A549 (cell line): ENCODE data around the gene SETX. TPM values are rescaled to one million over a fixed set of nuclear protein-coding genes. Genes with fewer than 3 reads are reported as not detected.

Experiments used
- ATAC-seq, 2 experiments: fragments of 200-7000 bp in 1 of 2; fragments of >200 bp in 1 of 2; cut with Nextera tagmentation in 1 of 2; cut with Tn5 transposase in 1 of 2; 3 replicates each; pipeline versions ENCODE4 v1.8.0 to v1.9.1; 2018 to 2020; ENCODE audit warnings: mild to moderate bottlenecking in 1 of 2, moderate library complexity in 1 of 2
- CTCF ChIA-PET: fragments of 300-600 bp; sonication (Branson Sonifier 250); formaldehyde crosslinking; extraction: SDS; loops from one replicate; lab custom pipeline; 2021; ENCODE audit warnings: antibody characterized with exemption, inconsistent platforms; lab: Yijun Ruan, JAX
- POLR2A ChIA-PET: fragments of 350-600 bp; formaldehyde crosslinking; extraction: SDS; loops from one replicate; lab custom pipeline; 2021; ENCODE audit warnings: antibody characterized with exemption, inconsistent platforms; lab: Yijun Ruan, JAX
- DNase-seq, 2 experiments: peaks; one replicate each; pipeline versions ENCODE4 v3.0.0 to v3.0.0-alpha.2; 2011 to 2016; ENCODE audit warnings: low read depth in 1 of 2, low spot score in 1 of 2
- FAIRE-seq: peaks from 2 replicates; lab custom pipeline; 2011; peaks lifted over from hg19 to GRCh38; lab: Jason Lieb, UNC
- H3K27ac ChIP-seq, 2 experiments: fragments of >200 bp; sonication (Bioruptor Twin); formaldehyde crosslinking; 3 replicates each; pipeline ENCODE4 v1.5.1; 2016 to 2017
- H3K4me1 ChIP-seq: fragments of >200 bp; sonication (Bioruptor Twin); formaldehyde crosslinking; 3 replicates; pipeline ENCODE4 v1.6.1; 2016
- H3K4me2 ChIP-seq: fragments of >200 bp; sonication (Bioruptor Twin); formaldehyde crosslinking; 3 replicates; pipeline ENCODE4 v1.6.1; 2016
- H3K4me3 ChIP-seq: fragments of >200 bp; sonication (Bioruptor Twin); formaldehyde crosslinking; 3 replicates; pipeline ENCODE4 v1.5.1; 2016
- H3K9me3 ChIP-seq: fragments of >200 bp; sonication (Bioruptor Twin); formaldehyde crosslinking; 3 replicates; pipeline ENCODE4 v1.6.1; 2016
- CBX8 ChIP-seq: fragments of 200-600 bp; sonication (generic); IDR thresholded peaks from 2 replicates; pipeline ENCODE4 v1.6.1; 2016
- CEBPB ChIP-seq, 2 experiments: fragments of >200 bp in 1 of 2; sonication (Bioruptor Twin) in 1 of 2; formaldehyde crosslinking in 1 of 2; IDR thresholded peaks; 2 replicates each; pipeline ENCODE4 v1.6.1; 2012 to 2016
- CHD2 ChIP-seq: fragments of 150-350 bp; IDR thresholded peaks from 2 replicates; pipeline ENCODE4 v1.6.1; 2014; ENCODE audit warnings: low read length; ENCODE audit not compliant: partially characterized antibody
- CHD4 ChIP-seq: fragments of 200-600 bp; sonication (generic); IDR thresholded peaks from 2 replicates; pipeline ENCODE4 v1.6.1; 2016; ENCODE audit warnings: antibody characterized with exemption, mild to moderate bottlenecking, borderline replicate concordance
- EHF ChIP-seq: fragments of 250-450 bp; sonication (Bioruptor Pico); IDR thresholded peaks from 2 replicates; pipeline ENCODE4 v1.5.0; 2020; ENCODE audit warnings: mild to moderate bottlenecking
- EHMT2 ChIP-seq: fragments of 200-600 bp; sonication (generic); IDR thresholded peaks from 2 replicates; pipeline ENCODE4 v1.6.1; 2016; ENCODE audit warnings: antibody characterized with exemption, low read depth, mild to moderate bottlenecking, moderate library complexity
- ELK1 ChIP-seq: fragments of 150-350 bp; IDR thresholded peaks from 2 replicates; pipeline ENCODE4 v1.6.1; 2014; ENCODE audit warnings: low read depth, mild to moderate bottlenecking, low read length
- EP300 ChIP-seq, 2 experiments: fragments of >200 bp; sonication (Bioruptor Twin); formaldehyde crosslinking; IDR thresholded peaks; 2 replicates in 1 of 2; 3 replicates in 1 of 2; pipeline ENCODE4 v1.6.1; 2016 to 2017
- FOSB ChIP-seq: fragments of 250-450 bp; sonication (Bioruptor Pico); IDR thresholded peaks from 2 replicates; pipeline ENCODE4 v1.5.0; 2020; ENCODE audit warnings: mild to moderate bottlenecking, moderate library complexity
- FOXS1 ChIP-seq: fragments of 250-450 bp; sonication (Bioruptor Pico); IDR thresholded peaks from 2 replicates; pipeline ENCODE4 v1.5.0; 2020; ENCODE audit warnings: mild to moderate bottlenecking, moderate library complexity
- GATA3 ChIP-seq: IDR thresholded peaks from 2 replicates; pipeline ENCODE4 v1.6.1; 2012; ENCODE audit warnings: borderline replicate concordance
- HOXB5 ChIP-seq: fragments of 250-450 bp; sonication (Bioruptor Pico); IDR thresholded peaks from 2 replicates; pipeline ENCODE4 v1.5.0; 2020; ENCODE audit warnings: mild to moderate bottlenecking, moderate library complexity
- JUNB ChIP-seq: fragments of >200 bp; sonication (Bioruptor Twin); formaldehyde crosslinking; IDR thresholded peaks from 2 replicates; pipeline ENCODE4 v1.6.1; 2016
- KDM5A ChIP-seq: fragments of 200-600 bp; sonication (generic); IDR thresholded peaks from 2 replicates; pipeline ENCODE4 v1.6.1; 2016; ENCODE audit warnings: antibody characterized with exemption, mild to moderate bottlenecking
- MAZ ChIP-seq: fragments of 150-350 bp; IDR thresholded peaks from 2 replicates; pipeline ENCODE4 v1.6.1; 2014; ENCODE audit warnings: antibody characterized with exemption, low read depth, low read length, borderline replicate concordance
- MYC ChIP-seq: IDR thresholded peaks from 2 replicates; pipeline ENCODE4 v1.6.1; 2012; ENCODE audit warnings: mild to moderate bottlenecking, inconsistent platforms, low read length, improper control_type of control experiment, borderline replicate concordance
- NFE2L2 ChIP-seq: fragments of 150-350 bp; conservative IDR thresholded peaks from 2 replicates; pipeline ENCODE4 v1.6.1; 2014; ENCODE audit warnings: low read length
- NR3C1 ChIP-seq: fragments of >200 bp; sonication (Bioruptor Twin); formaldehyde crosslinking; IDR thresholded peaks from 3 replicates; pipeline ENCODE4 v1.6.1; 2017
- PBX3 ChIP-seq: IDR thresholded peaks from 2 replicates; pipeline ENCODE4 v1.6.1; 2012
- RAD21 ChIP-seq, 2 experiments: fragments of >200 bp in 1 of 2; sonication (Bioruptor Twin) in 1 of 2; formaldehyde crosslinking in 1 of 2; IDR thresholded peaks in 1 of 2; conservative IDR thresholded peaks in 1 of 2; 2 replicates in 1 of 2; 3 replicates in 1 of 2; pipeline ENCODE4 v1.6.1; 2012 to 2018; ENCODE audit warnings: inconsistent platforms in 1 of 2
- RCOR1 ChIP-seq: fragments of 150-350 bp; IDR thresholded peaks from 2 replicates; pipeline ENCODE4 v1.6.1; 2014; ENCODE audit warnings: antibody characterized with exemption, low read length, low read depth
- RFX5 ChIP-seq: fragments of 450-650 bp; IDR thresholded peaks from 2 replicates; pipeline ENCODE4 v1.7.1; 2014; ENCODE audit warnings: antibody characterized with exemption, mild to moderate bottlenecking, moderate library complexity
- RNF2 ChIP-seq: fragments of 200-600 bp; sonication (generic); IDR thresholded peaks from 2 replicates; pipeline ENCODE4 v1.6.1; 2016; ENCODE audit warnings: low read depth, mild to moderate bottlenecking, antibody characterized with exemption, moderate library complexity, borderline replicate concordance
- SREBF2 ChIP-seq: fragments of 450-650 bp; IDR thresholded peaks from 2 replicates; pipeline ENCODE4 v1.6.1; 2014; ENCODE audit warnings: mild to moderate bottlenecking, moderate library complexity
- ZFP36 ChIP-seq: fragments of 450-650 bp; IDR thresholded peaks from 2 replicates; pipeline ENCODE4 v1.6.1; 2014; ENCODE audit warnings: borderline replicate concordance; ENCODE audit not compliant: partially characterized antibody
- WGBS: methylation state at CpG from one replicate; pipeline ENCODE4 v1.1.6; 2017; ENCODE audit errors: missing lambda C conversion rate; 5-methylcytosine and 5-hydroxymethylcytosine counted together
- polyA plus RNA-seq, 4 experiments: library from polyadenylated mRNA; depleted of rRNA in 3 of 4; stranded (reverse); fragments of >200 nt; fragmentation: RNase III in 1 of 4; extraction: RNeasy Plus Mini Kit Qiagen cat#74134 plus additional on column Dnase treatment in 1 of 4; gene quantifications; 2 replicates in 3 of 4; 3 replicates in 1 of 4; pipeline ENCODE4 v1.2.3, GENCODE V29; 2011 to 2017
- TF ChIP-seq, protein P1 (sequence below): fragments of >200 bp; sonication (Bioruptor Twin); formaldehyde crosslinking; IDR thresholded peaks from 3 replicates; pipeline ENCODE4 v1.5.1; 2016
- TF ChIP-seq, protein P2 (sequence below): fragments of 200-600 bp; sonication (generic); IDR thresholded peaks from 2 replicates; pipeline ENCODE4 v1.6.1; 2016; ENCODE audit warnings: antibody characterized with exemption, mild to moderate bottlenecking, moderate library complexity
- TF ChIP-seq, protein P3 (sequence below): IDR thresholded peaks from 2 replicates; pipeline ENCODE4 v1.6.1; 2012; ENCODE audit warnings: low read depth, borderline replicate concordance

Gene SETX
- polyA plus RNA-seq, 2 of the 4 experiments (the other 2 are of a cell fraction) = 14.7 to 34.3 TPM

DNA sequence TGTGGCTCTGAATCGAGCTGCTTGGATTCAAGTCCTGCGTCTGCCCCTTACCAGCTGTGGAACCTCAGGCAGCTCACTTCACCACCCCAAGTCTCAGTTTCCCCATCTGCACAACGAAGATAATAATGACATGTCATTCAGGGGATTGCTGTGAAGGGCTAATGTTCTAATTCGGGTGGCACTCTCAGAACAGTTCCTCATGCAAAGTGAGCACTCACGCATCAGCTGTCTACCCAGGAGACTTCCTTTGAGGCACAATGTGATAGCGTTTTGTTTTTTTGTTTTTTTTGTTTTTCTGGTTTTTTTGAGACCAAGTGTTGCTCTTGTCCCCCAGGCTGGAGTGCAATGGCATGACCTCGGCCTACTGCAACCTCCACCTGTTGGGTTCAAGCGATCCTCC, 136.6 kb downstream of the SETX start:
- TF ChIP-seq HOXB5 (CRISPR knock-in tag) (no peak), GATA3 (no peak), JUNB (no peak), CEBPB (IDR thresholded peaks at IDR 0.05) (no peak), RFX5 (no peak), CHD2 (no peak), MAZ (no peak), MYC (no peak), EHMT2 (no peak), CHD4 (no peak), FOXS1 (CRISPR knock-in tag) (no peak), KDM5A (no peak)
- TF ChIP-seq, protein P1, sequence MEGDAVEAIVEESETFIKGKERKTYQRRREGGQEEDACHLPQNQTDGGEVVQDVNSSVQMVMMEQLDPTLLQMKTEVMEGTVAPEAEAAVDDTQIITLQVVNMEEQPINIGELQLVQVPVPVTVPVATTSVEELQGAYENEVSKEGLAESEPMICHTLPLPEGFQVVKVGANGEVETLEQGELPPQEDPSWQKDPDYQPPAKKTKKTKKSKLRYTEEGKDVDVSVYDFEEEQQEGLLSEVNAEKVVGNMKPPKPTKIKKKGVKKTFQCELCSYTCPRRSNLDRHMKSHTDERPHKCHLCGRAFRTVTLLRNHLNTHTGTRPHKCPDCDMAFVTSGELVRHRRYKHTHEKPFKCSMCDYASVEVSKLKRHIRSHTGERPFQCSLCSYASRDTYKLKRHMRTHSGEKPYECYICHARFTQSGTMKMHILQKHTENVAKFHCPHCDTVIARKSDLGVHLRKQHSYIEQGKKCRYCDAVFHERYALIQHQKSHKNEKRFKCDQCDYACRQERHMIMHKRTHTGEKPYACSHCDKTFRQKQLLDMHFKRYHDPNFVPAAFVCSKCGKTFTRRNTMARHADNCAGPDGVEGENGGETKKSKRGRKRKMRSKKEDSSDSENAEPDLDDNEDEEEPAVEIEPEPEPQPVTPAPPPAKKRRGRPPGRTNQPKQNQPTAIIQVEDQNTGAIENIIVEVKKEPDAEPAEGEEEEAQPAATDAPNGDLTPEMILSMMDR = no peak
- TF ChIP-seq, protein P2, sequence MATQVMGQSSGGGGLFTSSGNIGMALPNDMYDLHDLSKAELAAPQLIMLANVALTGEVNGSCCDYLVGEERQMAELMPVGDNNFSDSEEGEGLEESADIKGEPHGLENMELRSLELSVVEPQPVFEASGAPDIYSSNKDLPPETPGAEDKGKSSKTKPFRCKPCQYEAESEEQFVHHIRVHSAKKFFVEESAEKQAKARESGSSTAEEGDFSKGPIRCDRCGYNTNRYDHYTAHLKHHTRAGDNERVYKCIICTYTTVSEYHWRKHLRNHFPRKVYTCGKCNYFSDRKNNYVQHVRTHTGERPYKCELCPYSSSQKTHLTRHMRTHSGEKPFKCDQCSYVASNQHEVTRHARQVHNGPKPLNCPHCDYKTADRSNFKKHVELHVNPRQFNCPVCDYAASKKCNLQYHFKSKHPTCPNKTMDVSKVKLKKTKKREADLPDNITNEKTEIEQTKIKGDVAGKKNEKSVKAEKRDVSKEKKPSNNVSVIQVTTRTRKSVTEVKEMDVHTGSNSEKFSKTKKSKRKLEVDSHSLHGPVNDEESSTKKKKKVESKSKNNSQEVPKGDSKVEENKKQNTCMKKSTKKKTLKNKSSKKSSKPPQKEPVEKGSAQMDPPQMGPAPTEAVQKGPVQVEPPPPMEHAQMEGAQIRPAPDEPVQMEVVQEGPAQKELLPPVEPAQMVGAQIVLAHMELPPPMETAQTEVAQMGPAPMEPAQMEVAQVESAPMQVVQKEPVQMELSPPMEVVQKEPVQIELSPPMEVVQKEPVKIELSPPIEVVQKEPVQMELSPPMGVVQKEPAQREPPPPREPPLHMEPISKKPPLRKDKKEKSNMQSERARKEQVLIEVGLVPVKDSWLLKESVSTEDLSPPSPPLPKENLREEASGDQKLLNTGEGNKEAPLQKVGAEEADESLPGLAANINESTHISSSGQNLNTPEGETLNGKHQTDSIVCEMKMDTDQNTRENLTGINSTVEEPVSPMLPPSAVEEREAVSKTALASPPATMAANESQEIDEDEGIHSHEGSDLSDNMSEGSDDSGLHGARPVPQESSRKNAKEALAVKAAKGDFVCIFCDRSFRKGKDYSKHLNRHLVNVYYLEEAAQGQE = no peak
- Histone ChIP-seq H3K4me1 (peaks cover 11% of the 10 kb centered on the region), H3K9me3 (no peaks in the 10 kb centered on the region), H3K27ac (no peak overlapping the region), H3K4me3 (no peak overlapping the region), H3K4me2 (no peak overlapping the region)
- no peak for FAIRE-seq
- CTCF ChIA-PET = interaction anchor here (2.4 kb wide), 2 partner anchors 18 to 48 kb away, joined by 13 to 18 read pairs; no protein-coding TSS in a partner anchor
- POLR2A ChIA-PET = no interaction called here
- 51% methylated on average over 8 of the region's 8 CpGs for WGBS
- no peak for DNase-seq
- ATAC-seq = no peak

- DNase-seq (no peak), ATAC-seq (no peak), FAIRE-seq (no peak)
- Histone ChIP-seq H3K9me3 (no peaks in the 10 kb centered on the region), H3K4me1 (peaks cover 11% of the 10 kb centered on the region), H3K4me3 (no peak overlapping the region), H3K4me2 (no peak overlapping the region), H3K27ac (no peak overlapping the region)
- WGBS = 65% methylated on average over 10 of the region's 10 CpGs
- TF ChIP-seq RNF2 (no peak), RAD21 (conservative IDR thresholded peaks at IDR 0.05 in 1 of 2, IDR thresholded peaks at IDR 0.05 in 1 of 2) (no peak), RCOR1 (no peak), GATA3 (no peak), SREBF2 (no peak), PBX3 (no peak), ZFP36 (no peak), ELK1 (no peak), CBX8 (no peak), NR3C1 (no peak), EP300 (IDR thresholded peaks at IDR 0.05) (no peak), MYC (no peak), FOSB (no peak), EHF (no peak), EHMT2 (no peak), HOXB5 (CRISPR knock-in tag) (no peak), NFE2L2 (no peak)
- TF ChIP-seq, protein P3, sequence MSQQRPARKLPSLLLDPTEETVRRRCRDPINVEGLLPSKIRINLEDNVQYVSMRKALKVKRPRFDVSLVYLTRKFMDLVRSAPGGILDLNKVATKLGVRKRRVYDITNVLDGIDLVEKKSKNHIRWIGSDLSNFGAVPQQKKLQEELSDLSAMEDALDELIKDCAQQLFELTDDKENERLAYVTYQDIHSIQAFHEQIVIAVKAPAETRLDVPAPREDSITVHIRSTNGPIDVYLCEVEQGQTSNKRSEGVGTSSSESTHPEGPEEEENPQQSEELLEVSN = no peak
- POLR2A ChIA-PET = no interaction called here
- CTCF ChIA-PET = interaction anchor here (1.5 to 2.4 kb wide), 4 partner anchors 19 to 454 kb away, joined by 4 to 18 read pairs (median 12); no protein-coding TSS in a partner anchor
Observed at GRCh38 chr9:132216861-132217619, 137.7 kb downstream of the SETX start.
